ENCODE data around the gene FGFR3. TPM values are rescaled to one million over a fixed set of nuclear protein-coding genes. Genes with fewer than 3 reads are reported as not detected.

The FGFR3 gene
- total and polyA plus RNA-seq, 10 of the 15 experiments (the other 5 are each of a cell fraction or from before 2014, with no cell fraction given) = 0.05 to 0.33 (median 0.18) TPM; not detected in 6

GRCh38 chr4:1759818-1760223 is 33.3 kb upstream of the FGFR3 start:
- ChIA-PET SMC1A (ENCODE audit: uncharacterized antibody, unreplicated experiment) (no interaction called here), RAD21 (ENCODE audit: unreplicated experiment) (no interaction called here), CTCF (interaction anchor here (0.6 to 1.3 kb wide), 2 partner anchors 58 to 66 kb away, joined by 3 read pairs; no protein-coding TSS in a partner anchor), POLR2A (no interaction called here)
- in situ Hi-C loops (cut with MboI) = no loop called here
- no peaks in the 10 kb centered on the region for H4K20me1 ChIP-seq (ENCODE audit: control insufficient read depth, insufficient read depth)
- BruUV-seq (replicated peaks) = no TSS peak
- H3K4me3 ChIP-seq = no peak overlapping the region
- H3K4me1 ChIP-seq (ENCODE audit: control insufficient read depth, insufficient read depth, low read length) = no peaks in the 10 kb centered on the region
- no peaks in the 10 kb centered on the region for H3K9me3 ChIP-seq (replicated peaks; ENCODE audit: control insufficient read depth, insufficient read depth, low read length)
- no peak for FAIRE-seq
- H3K4me2 ChIP-seq (ENCODE audit: control insufficient read depth, insufficient read depth) = no peak overlapping the region
- no peaks in the 10 kb centered on the region; a peak in 1 of 4 replicates for H3K27me3 ChIP-seq (replicated peaks in 1 of 2; ENCODE audit: control insufficient read depth in 2 of 2, insufficient read depth in 2 of 2, low read length in 1 of 2)
- ATAC-seq = no peak
- H3K27ac ChIP-seq (ENCODE audit: control insufficient read depth, insufficient read depth) = no peak overlapping the region
- WGBS (ENCODE audit: insufficient coverage, insufficient replicate concordance, low lambda C conversion rate, missing lambda C conversion rate) = 16% methylated on average over 13 of the region's 13 CpGs
- H3K79me2 ChIP-seq (ENCODE audit: control insufficient read depth, insufficient read depth, low read length) = no peaks in the 10 kb centered on the region
- TF ChIP-seq CREM (IDR thresholded peaks at IDR 0.05; ENCODE audit: low read depth) (no peak), CHD1 (IDR thresholded peaks at IDR 0.05; ENCODE audit: low read depth, low read length) (no peak), FOXK2 (IDR thresholded peaks at IDR 0.05) (no peak), HSF1 (IDR thresholded peaks at IDR 0.05; ENCODE audit: low read depth, low read length) (no peak), BMI1 (IDR thresholded peaks at IDR 0.05; ENCODE audit: borderline replicate concordance) (no peak), SRF (IDR thresholded peaks at IDR 0.05; ENCODE audit: low read depth in 2 of 2, low read length in 2 of 2) (no peak), HCFC1 (IDR thresholded peaks at IDR 0.05; ENCODE audit: low read length) (no peak), RB1 (IDR thresholded peaks at IDR 0.05; ENCODE audit: borderline replicate concordance) (no peak), JUND (IDR thresholded peaks at IDR 0.05; ENCODE audit: low read depth, low read length) (no peak), ELK1 (IDR thresholded peaks at IDR 0.05; ENCODE audit: low read depth, low read length) (no peak), EZH2 (IDR thresholded peaks at IDR 0.05; ENCODE audit: borderline replicate concordance, control insufficient read depth, low read depth, low read length) (no peak), ZNF207 (IDR thresholded peaks at IDR 0.05; ENCODE audit: borderline replicate concordance) (no peak), SKIL (IDR thresholded peaks at IDR 0.05; ENCODE audit: low read depth, poor library complexity, severe bottlenecking) (no peak), ZNF622 (IDR thresholded peaks at IDR 0.05) (no peak), ZBTB11 (CRISPR knock-in tag; IDR thresholded peaks at IDR 0.05) (no peak)
- no peak overlapping the region for H3K9ac ChIP-seq (ENCODE audit: control insufficient read depth, insufficient read depth, low read length)
- no peak for DNase-seq (ENCODE audit: low read depth, low spot score)
- no peak overlapping the region for H2AFZ ChIP-seq (ENCODE audit: control insufficient read depth, low read depth, low read length)
- no peaks in the 10 kb centered on the region for H3K36me3 ChIP-seq (ENCODE audit: control insufficient read depth in 2 of 2, insufficient read depth in 2 of 2, low read length in 1 of 2)
- intact Hi-C loops (cut with micrococcal nuclease; ENCODE audit: unreplicated experiment) = no loop called here
